Left lung (tissue), 10 donors: ENCODE results near the gene LRIT1. TPM values are rescaled to one million over a fixed set of nuclear protein-coding genes. Genes with fewer than 3 reads are reported as not detected.

ENCODE experiments used
- ATAC-seq: fragments of 200-7000 bp; cut with Tn5 transposase; one replicate; pipeline ENCODE4 v1.9.1; 2020; ENCODE audit warnings: moderate library complexity
- DNase-seq, 4 donors: peaks; one replicate each; pipeline ENCODE4 v3.0.0-alpha.2; 2013 to 2020
- H3K27ac ChIP-seq, 2 donors: fragments of 200-600 bp; sonication (generic) in 1 of 2; one replicate each; pipeline versions ENCODE4 v1.5.0 to v1.8.0; 2020 to 2021
- H3K27me3 ChIP-seq, 2 donors: fragments of 200-600 bp; sonication (generic) in 1 of 2; one replicate each; pipeline versions ENCODE4 v1.5.0 to v1.8.0; 2020 to 2021
- H3K36me3 ChIP-seq, 2 donors: fragments of 200-600 bp; sonication (generic) in 1 of 2; one replicate each; pipeline versions ENCODE4 v1.5.0 to v1.8.0; 2020 to 2021
- H3K4me1 ChIP-seq, 2 donors: fragments of 200-600 bp; one replicate each; pipeline ENCODE4 v1.8.0; 2021
- H3K4me3 ChIP-seq, 2 donors: fragments of 200-600 bp; sonication (generic) in 1 of 2; one replicate each; pipeline versions ENCODE4 v1.5.0 to v1.8.0; 2020 to 2021; ENCODE audit warnings: mild to moderate bottlenecking in 1 of 2
- H3K9me3 ChIP-seq, 2 donors: fragments of 200-600 bp; sonication (generic) in 1 of 2; one replicate each; pipeline versions ENCODE4 v1.5.0 to v1.8.0; 2020 to 2021
- intact Hi-C, 2 donors: fragments of 100-400 bp; cut with DNase I; formaldehyde crosslinking; loops; one replicate each; pipeline versions ENCODE4 v1.11.2 to v1.14.2; 2022
- polyA plus RNA-seq, 6 donors: library from polyadenylated mRNA; unstranded; fragments of 120-200 nt; gene quantifications; one replicate each; pipeline ENCODE4 v1.2.1, GENCODE V29; 2013; ENCODE audit not compliant: insufficient read length in 6 of 6
- total RNA-seq, 2 donors: library from RNA; stranded (reverse); fragmentation: NEBNext Ultra II Directional; extraction: Animal tissue kit (Norgen Biotek cat#: 25700); gene quantifications; one replicate each; pipeline ENCODE4 v1.2.1, GENCODE V29; 2021
- TF ChIP-seq, protein P1 (sequence below), 2 donors: fragments of 200-600 bp; sonication (generic) in 1 of 2; IDR thresholded peaks; one replicate each; pipeline versions ENCODE4 v1.5.0 to v1.8.0; 2021; ENCODE audit warnings: antibody characterized with exemption in 2 of 2
- donor health status: DM: no; HTN: yes; CAD: no.
- donor health status: DM: no; HTN: no; CAD: no.

LRIT1 gene
- total and polyA plus RNA-seq, 8 donors = not detected

- Histone ChIP-seq H3K27me3 (peaks cover 6 to 18% of the 10 kb centered on the region in 2 donors), H3K4me1 (no peaks in the 10 kb centered on the region), H3K36me3 (no peaks in the 10 kb centered on the region), H3K27ac (no peak overlapping the region), H3K9me3 (no peaks in the 10 kb centered on the region), H3K4me3 (no peak overlapping the region)
- DNase-seq (no peak), ATAC-seq (no peak)
- TF ChIP-seq, protein P1, sequence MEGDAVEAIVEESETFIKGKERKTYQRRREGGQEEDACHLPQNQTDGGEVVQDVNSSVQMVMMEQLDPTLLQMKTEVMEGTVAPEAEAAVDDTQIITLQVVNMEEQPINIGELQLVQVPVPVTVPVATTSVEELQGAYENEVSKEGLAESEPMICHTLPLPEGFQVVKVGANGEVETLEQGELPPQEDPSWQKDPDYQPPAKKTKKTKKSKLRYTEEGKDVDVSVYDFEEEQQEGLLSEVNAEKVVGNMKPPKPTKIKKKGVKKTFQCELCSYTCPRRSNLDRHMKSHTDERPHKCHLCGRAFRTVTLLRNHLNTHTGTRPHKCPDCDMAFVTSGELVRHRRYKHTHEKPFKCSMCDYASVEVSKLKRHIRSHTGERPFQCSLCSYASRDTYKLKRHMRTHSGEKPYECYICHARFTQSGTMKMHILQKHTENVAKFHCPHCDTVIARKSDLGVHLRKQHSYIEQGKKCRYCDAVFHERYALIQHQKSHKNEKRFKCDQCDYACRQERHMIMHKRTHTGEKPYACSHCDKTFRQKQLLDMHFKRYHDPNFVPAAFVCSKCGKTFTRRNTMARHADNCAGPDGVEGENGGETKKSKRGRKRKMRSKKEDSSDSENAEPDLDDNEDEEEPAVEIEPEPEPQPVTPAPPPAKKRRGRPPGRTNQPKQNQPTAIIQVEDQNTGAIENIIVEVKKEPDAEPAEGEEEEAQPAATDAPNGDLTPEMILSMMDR (IDR thresholded peaks at IDR 0.05) = no peak
- intact Hi-C loops = loop anchor here in 1 of 2 donors (5.0 to 10.0 kb wide), 2 partner anchors 113 to 276 kb away; no protein-coding TSS in a partner anchor
Observed at GRCh38 chr10:84261236-84261915, 20.0 kb upstream of the LRIT1 start.

- DNase-seq = no peak
Observed at GRCh38 chr10:84258034-84258695, 16.8 kb upstream of the LRIT1 start.

DNA sequence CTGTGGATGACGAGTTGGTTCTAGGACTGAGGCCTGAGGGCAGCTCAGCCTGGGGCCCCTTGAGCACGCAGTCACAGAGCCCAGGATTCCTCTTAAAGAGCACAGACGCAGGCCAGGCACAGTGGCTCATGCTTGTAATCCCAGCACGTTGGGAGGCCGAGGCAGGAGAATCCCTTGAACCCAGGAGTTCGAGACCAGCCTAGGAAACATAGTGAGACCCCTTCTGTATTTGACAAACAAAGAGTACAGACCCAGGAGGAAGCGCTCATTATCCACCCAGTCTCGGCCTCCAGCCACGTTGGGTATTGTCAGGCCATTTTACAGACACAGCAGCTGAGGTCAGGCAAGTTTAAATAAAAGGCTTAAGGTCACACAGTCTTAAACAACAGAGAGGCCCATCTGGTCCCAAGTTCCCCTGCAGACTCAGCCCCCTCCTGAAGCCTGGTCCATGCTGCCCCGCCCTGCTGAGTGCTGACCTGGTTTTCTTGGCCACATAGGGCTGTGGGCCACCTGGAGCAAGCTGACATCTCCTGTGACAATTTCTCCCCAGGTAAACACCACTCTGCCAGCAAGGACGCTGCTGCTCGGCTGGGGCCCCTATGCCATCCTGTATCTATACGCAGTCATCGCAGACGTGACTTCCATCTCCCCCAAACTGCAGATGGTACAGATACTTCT lies 16.1 kb upstream of the LRIT1 start:
- intact Hi-C loops = no loop called here
- Histone ChIP-seq H3K36me3 (no peaks in the 10 kb centered on the region), H3K9me3 (no peaks in the 10 kb centered on the region), H3K27me3 (peaks cover 0 to 12% of the 10 kb centered on the region in 2 donors), H3K4me1 (no peaks in the 10 kb centered on the region), H3K27ac (no peak overlapping the region), H3K4me3 (no peak overlapping the region)
- DNase-seq = no peak
- ATAC-seq = no peak
- TF ChIP-seq, protein P1 (IDR thresholded peaks at IDR 0.05) = no peak

More at GRCh38 chr10:84258034-84258695, 16.8 kb upstream of the LRIT1 start:
- Histone ChIP-seq H3K4me1 (no peaks in the 10 kb centered on the region), H3K9me3 (no peaks in the 10 kb centered on the region), H3K4me3 (no peak overlapping the region), H3K27me3 (peaks cover 0 to 12% of the 10 kb centered on the region in 2 donors), H3K27ac (no peak overlapping the region), H3K36me3 (no peaks in the 10 kb centered on the region)
- intact Hi-C loops = no loop called here
- ATAC-seq = no peak
- TF ChIP-seq, protein P1 (IDR thresholded peaks at IDR 0.05) = no peak

DNA sequence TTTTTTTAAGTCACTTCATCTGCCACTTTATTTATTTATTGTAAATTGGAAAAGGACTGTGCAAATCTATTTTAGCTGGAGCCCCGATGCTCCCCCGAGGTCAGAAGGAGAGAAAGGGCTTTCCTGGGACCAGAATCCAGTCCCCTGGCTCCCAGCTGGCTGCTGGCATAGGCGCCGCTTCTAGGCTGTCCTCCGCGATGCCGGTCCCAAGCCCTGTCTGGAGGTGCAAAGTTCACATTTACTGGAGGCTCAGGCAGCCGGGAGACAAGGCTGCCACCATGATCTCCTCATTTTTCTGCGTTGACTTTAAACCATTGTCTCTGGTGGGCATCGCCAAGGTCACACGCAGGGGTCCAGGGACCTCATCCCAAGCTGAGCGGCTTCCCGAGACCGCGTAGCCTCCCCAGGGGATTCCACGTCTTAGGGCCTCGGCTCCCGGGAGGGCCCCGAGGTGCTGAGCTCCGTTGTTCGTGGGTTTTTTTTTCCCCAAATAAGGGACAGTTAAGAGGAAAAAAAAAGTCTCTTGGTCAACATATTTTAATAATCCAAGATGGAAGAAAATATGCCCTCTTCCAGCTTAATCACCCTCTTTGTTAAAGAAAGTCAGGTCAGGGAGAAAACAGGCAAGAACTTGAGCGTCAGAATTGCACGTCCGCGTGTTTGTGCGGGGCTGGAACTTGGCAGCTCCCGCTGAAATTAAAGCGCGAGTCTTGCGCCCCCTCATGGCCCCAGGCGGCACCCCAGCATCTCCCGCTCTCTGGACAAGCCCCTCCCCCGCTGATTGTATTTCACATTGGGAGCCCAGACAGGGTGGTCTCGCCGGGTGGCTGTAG lies 15.4 kb upstream of the LRIT1 start:
- Histone ChIP-seq H3K9me3 (no peaks in the 10 kb centered on the region), H3K36me3 (no peaks in the 10 kb centered on the region), H3K4me1 (no peaks in the 10 kb centered on the region), H3K4me3 (no peak overlapping the region), H3K27ac (no peak overlapping the region), H3K27me3 (peaks cover 0 to 12% of the 10 kb centered on the region in 2 donors)
- TF ChIP-seq, protein P1 (IDR thresholded peaks at IDR 0.05) = peak; percentile 53 to 55
- intact Hi-C loops = no loop called here
- DNase-seq (peak in 3 of 4 donors; percentile 7 to 78 (median 62)), ATAC-seq (peak; percentile 84)
